ENCODE data around the gene DDX28.

GRCh38 chr16:68005211-68005610, 17.8 kb downstream of the DDX28 start:
- TF ChIP-seq POLR2AphosphoS5 (IDR thresholded peaks at IDR 0.05; ENCODE audit: insufficient read depth, low read depth, low read length) (no peak), CTCF (IDR thresholded peaks at IDR 0.05; ENCODE audit: extremely low read depth in 1 of 2, insufficient read depth in 1 of 2, low read depth in 1 of 2, low read length in 2 of 2) (no peak), POLR2A (IDR thresholded peaks at IDR 0.05; ENCODE audit: low read depth, low read length) (no peak)
